Astrocyte (in vitro differentiated cells and primary cell): ENCODE data around the gene ASPHD2. TPM values are rescaled to one million over a fixed set of nuclear protein-coding genes. Genes with fewer than 3 reads are reported as not detected.

Experiments
- DNase-seq: peaks from one replicate; pipeline ENCODE4 v3.0.0-alpha.2; 2010; ENCODE audit warnings: low read depth
- FAIRE-seq: peaks from 2 replicates; lab custom pipeline; 2011; peaks lifted over from hg19 to GRCh38; lab: Jason Lieb, UNC
- H2AFZ ChIP-seq: 2 replicates; pipeline ENCODE4 v1.6.0; 2012; ENCODE audit warnings: low read depth, low read length, inconsistent platforms
- H3K27ac ChIP-seq: 2 replicates; pipeline ENCODE4 v1.5.1; 2011; ENCODE audit warnings: low read depth, low read length, inconsistent platforms
- H3K27me3 ChIP-seq: 2 replicates; pipeline ENCODE4 v1.6.0; 2011; ENCODE audit warnings: low read length, inconsistent platforms; ENCODE audit not compliant: insufficient read depth
- H3K36me3 ChIP-seq: 2 replicates; pipeline ENCODE4 v1.5.1; 2011; ENCODE audit warnings: low read length, inconsistent platforms; ENCODE audit not compliant: insufficient read depth
- H3K4me1 ChIP-seq: 2 replicates; pipeline ENCODE4 v1.5.1; 2011; ENCODE audit warnings: low read length, inconsistent platforms; ENCODE audit not compliant: insufficient read depth
- H3K4me2 ChIP-seq: 2 replicates; pipeline ENCODE4 v1.6.0; 2012; ENCODE audit warnings: low read length, inconsistent platforms
- H3K4me3 ChIP-seq: 2 replicates; pipeline ENCODE4 v1.5.1; 2011; ENCODE audit warnings: low read depth, mild to moderate bottlenecking, low read length, inconsistent platforms; ENCODE audit not compliant: insufficient read depth
- H3K79me2 ChIP-seq: 2 replicates; pipeline ENCODE4 v1.6.0; 2012; ENCODE audit warnings: mild to moderate bottlenecking, low read length, inconsistent platforms; ENCODE audit not compliant: insufficient read depth
- H3K9ac ChIP-seq: 2 replicates; pipeline ENCODE4 v1.6.0; 2012; ENCODE audit warnings: mild to moderate bottlenecking, low read length, inconsistent platforms
- H3K9me3 ChIP-seq: 2 replicates; pipeline ENCODE4 v1.5.1; 2012; ENCODE audit warnings: low read depth, mild to moderate bottlenecking, low read length, inconsistent platforms; ENCODE audit not compliant: insufficient read depth
- H4K20me1 ChIP-seq: 2 replicates; pipeline ENCODE4 v1.6.0; 2012; ENCODE audit warnings: low read length, inconsistent platforms; ENCODE audit not compliant: insufficient read depth
- H3K27ac Mint-ChIP-seq: one replicate; pipeline ENCODE4 v1.8.0; 2021; ENCODE audit warnings: mild to moderate bottlenecking, mixed read lengths; ENCODE audit not compliant: unreplicated experiment
- H3K27me3 Mint-ChIP-seq: one replicate; pipeline ENCODE4 v1.8.0; 2021; ENCODE audit warnings: low read depth, mixed read lengths; ENCODE audit not compliant: unreplicated experiment
- H3K36me3 Mint-ChIP-seq: one replicate; pipeline ENCODE4 v1.8.0; 2021; ENCODE audit warnings: low read depth, mixed read lengths; ENCODE audit not compliant: unreplicated experiment
- H3K4me1 Mint-ChIP-seq: one replicate; pipeline ENCODE4 v1.8.0; 2021; ENCODE audit warnings: low read depth, mixed read lengths; ENCODE audit not compliant: unreplicated experiment
- H3K4me3 Mint-ChIP-seq: one replicate; pipeline ENCODE4 v1.8.0; 2021; ENCODE audit warnings: mild to moderate bottlenecking, moderate library complexity, mixed read lengths; ENCODE audit not compliant: unreplicated experiment
- H3K9me3 Mint-ChIP-seq: one replicate; pipeline ENCODE4 v1.8.0; 2021; ENCODE audit warnings: mild to moderate bottlenecking, mixed read lengths; ENCODE audit not compliant: unreplicated experiment
- CTCF ChIP-seq: IDR thresholded peaks from 2 replicates; pipeline ENCODE4 v1.5.1; 2011; ENCODE audit warnings: low read depth, mild to moderate bottlenecking, inconsistent platforms, low read length, moderate library complexity; ENCODE audit not compliant: insufficient read depth
- EZH2 ChIP-seq: IDR thresholded peaks from 2 replicates; pipeline ENCODE4 v1.6.1; 2012; ENCODE audit warnings: mild to moderate bottlenecking, low read length, inconsistent platforms; ENCODE audit not compliant: insufficient read depth
- total RNA-seq: library from RNA; stranded (reverse); gene quantifications from 2 replicates; pipeline ENCODE4 v1.2.1, GENCODE V29; 2021

Gene ASPHD2
- total RNA-seq, 1 donor from 2014 or later: 11.7 TPM

DNA sequence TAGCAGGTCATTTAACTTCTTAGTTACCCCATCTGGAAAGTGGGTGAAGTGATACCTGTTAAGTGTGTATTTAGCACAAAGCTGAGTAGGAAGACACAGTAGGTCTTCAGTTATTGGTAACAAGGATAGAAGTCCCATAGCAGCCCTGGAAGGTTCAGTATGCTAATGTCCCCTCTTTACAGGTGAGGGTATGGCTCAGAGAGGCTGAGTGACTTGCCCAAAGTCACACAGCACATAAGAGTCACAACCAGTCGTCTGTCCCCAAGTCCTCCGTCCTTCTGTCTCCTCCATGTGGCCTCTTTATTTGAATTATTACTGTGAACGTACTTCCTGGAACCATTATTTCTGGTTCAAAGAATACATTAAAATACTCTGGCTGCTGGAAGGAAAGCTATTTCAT lies 10.5 kb downstream of the ASPHD2 start:
- Histone ChIP-seq H3K9ac (no peak overlapping the region), H3K79me2 (no peaks in the 10 kb centered on the region), H2AFZ (no peak overlapping the region), H3K27me3 (no peaks in the 10 kb centered on the region), H3K9me3 (no peaks in the 10 kb centered on the region), H3K4me3 (no peak overlapping the region), H3K4me2 (no peak overlapping the region), H3K4me1 (peaks cover 4% of the 10 kb centered on the region), H3K36me3 (no peaks in the 10 kb centered on the region), H4K20me1 (peaks cover 16% of the 10 kb centered on the region), H3K27ac (no peak overlapping the region)
- DNase-seq (no peak), FAIRE-seq (no peak)
- no peak overlapping the region for H3K27ac Mint-ChIP-seq
- H3K9me3 Mint-ChIP-seq: no peaks in the 10 kb centered on the region
- no peaks in the 10 kb centered on the region for H3K27me3 Mint-ChIP-seq
- TF ChIP-seq CTCF (no peak), EZH2 (no peak)
- peaks cover 10% of the 10 kb centered on the region for H3K4me1 Mint-ChIP-seq
- H3K4me3 Mint-ChIP-seq: no peak overlapping the region
- H3K36me3 Mint-ChIP-seq: peaks cover 15% of the 10 kb centered on the region

DNA sequence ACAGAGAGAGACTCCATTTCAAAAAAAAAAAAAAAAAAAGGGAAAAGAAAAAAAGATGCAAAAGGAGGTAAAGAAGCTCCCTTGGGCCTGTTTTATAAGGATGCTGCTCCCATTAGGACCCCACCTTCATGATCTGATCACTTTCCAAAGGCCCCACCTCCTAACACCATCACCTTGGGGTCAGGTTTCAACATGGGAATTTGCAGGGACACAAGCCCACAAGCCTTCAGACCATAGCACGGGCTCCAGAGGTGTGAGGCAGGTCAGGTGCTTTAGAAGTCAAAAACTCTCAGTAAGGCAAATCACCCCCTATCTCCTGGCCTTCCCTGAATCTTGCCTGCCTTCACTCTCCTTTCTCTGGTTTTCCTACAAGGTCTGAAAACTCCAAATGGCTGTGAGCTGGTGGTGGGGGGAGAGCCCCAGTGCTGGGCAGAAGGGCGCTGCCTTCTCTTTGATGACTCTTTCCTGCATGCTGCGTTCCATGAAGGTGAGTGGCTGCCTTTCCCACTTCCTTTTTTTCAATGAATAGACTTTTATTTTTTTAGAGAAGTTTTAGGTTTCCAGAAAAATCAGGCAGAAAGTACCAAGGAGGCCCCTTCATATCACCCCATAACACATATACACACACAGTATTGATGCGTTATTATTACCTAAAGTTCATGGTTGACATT lies 13.2 kb downstream of the ASPHD2 start:
- Histone ChIP-seq H4K20me1 (peaks cover 6% of the 10 kb centered on the region), H3K4me2 (no peak overlapping the region), H3K36me3 (no peaks in the 10 kb centered on the region), H3K9ac (no peak overlapping the region), H2AFZ (no peak overlapping the region), H3K27me3 (no peaks in the 10 kb centered on the region), H3K4me3 (no peak overlapping the region), H3K4me1 (peaks cover 4% of the 10 kb centered on the region), H3K79me2 (no peaks in the 10 kb centered on the region), H3K27ac (no peak overlapping the region), H3K9me3 (no peaks in the 10 kb centered on the region)
- no peak overlapping the region for H3K27ac Mint-ChIP-seq
- no peaks in the 10 kb centered on the region for H3K27me3 Mint-ChIP-seq
- no peak for FAIRE-seq
- H3K4me3 Mint-ChIP-seq: no peak overlapping the region
- DNase-seq: no peak
- no peak for TF ChIP-seq CTCF
- TF ChIP-seq EZH2: no peak
- peaks cover 4% of the 10 kb centered on the region for H3K4me1 Mint-ChIP-seq
- no peaks in the 10 kb centered on the region for H3K9me3 Mint-ChIP-seq
- H3K36me3 Mint-ChIP-seq: peaks cover 7% of the 10 kb centered on the region
